Muscle of leg (tissue), 11 donors: ENCODE results near the gene SRC. TPM values are rescaled to one million over a fixed set of nuclear protein-coding genes. Genes with fewer than 3 reads are reported as not detected.

Source experiments
- DNase-seq: peaks from one replicate; pipeline ENCODE4 v3.0.0; 2013
- H3K27ac ChIP-seq: one replicate; pipeline ENCODE4 v1.5.1; 2013; ENCODE audit warnings: mild to moderate bottlenecking, low read length, control low read depth
- H3K27me3 ChIP-seq: one replicate; pipeline ENCODE4 v1.6.1; 2013; ENCODE audit warnings: low read length; ENCODE audit not compliant: control insufficient read depth, insufficient read depth
- H3K36me3 ChIP-seq: one replicate; pipeline ENCODE4 v1.6.1; 2013; ENCODE audit warnings: low read length; ENCODE audit not compliant: control insufficient read depth, insufficient read depth
- H3K4me1 ChIP-seq: one replicate; pipeline ENCODE4 v1.6.1; 2013; ENCODE audit warnings: low read length; ENCODE audit not compliant: control insufficient read depth, insufficient read depth
- H3K4me3 ChIP-seq: one replicate; pipeline ENCODE4 v1.5.1; 2013; ENCODE audit warnings: low read length, control low read depth
- H3K9me3 ChIP-seq: replicated peaks from 2 replicates; pipeline ENCODE4 v1.6.1; 2013; ENCODE audit warnings: low read depth, low read length; ENCODE audit not compliant: control insufficient read depth
- WGBS: methylation state at CpG from one replicate; pipeline ENCODE4 v1.1.5; 2013; ENCODE audit warnings: missing lambda C conversion rate; ENCODE audit not compliant: insufficient coverage; 5-methylcytosine and 5-hydroxymethylcytosine counted together
- polyA plus RNA-seq, 8 donors: library from polyadenylated mRNA; unstranded; fragments of 120-200 nt; gene quantifications; one replicate each; pipeline versions ENCODE4 v1.2.1 to v1.2.3, GENCODE V29; 2013; ENCODE audit warnings: inconsistent platforms in 1 of 8, low replicate concordance in 1 of 8; ENCODE audit not compliant: insufficient read length in 8 of 8, insufficient read depth in 1 of 8
- total RNA-seq: library from RNA; stranded (reverse); fragments of 120-200 nt; gene quantifications from one replicate; pipeline ENCODE4 v1.2.4, GENCODE V29; 2013

SRC gene
- total and polyA plus RNA-seq, 9 donors = 8.6 to 25.4 (median 16.6) TPM

DNA sequence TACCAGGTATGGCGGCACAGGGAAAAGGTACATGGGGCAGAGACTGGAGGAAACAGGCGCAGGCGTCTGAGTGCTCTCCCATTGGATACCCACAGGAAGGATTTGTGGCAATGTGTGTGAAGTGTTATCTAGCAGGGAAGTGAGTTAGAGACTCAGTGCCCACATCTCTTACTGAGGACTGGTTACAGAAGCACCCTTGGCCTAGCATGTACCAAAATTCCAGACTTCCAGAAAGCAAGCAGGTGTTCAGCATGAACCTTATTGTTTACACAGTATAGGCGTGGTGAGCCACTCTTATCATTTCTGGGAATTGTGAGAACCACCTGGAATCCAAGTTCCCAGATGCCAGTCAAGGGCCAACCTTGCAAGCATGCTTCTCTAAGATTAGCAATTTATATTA is 42.3 kb upstream of the SRC start:
- 88% methylated on average over 2 of the region's 4 CpGs for WGBS
- peaks cover 60% of the 10 kb centered on the region for H3K36me3 ChIP-seq
- H3K4me1 ChIP-seq = peaks cover 5% of the 10 kb centered on the region
- DNase-seq = no peak
- no peak overlapping the region for H3K4me3 ChIP-seq
- H3K9me3 ChIP-seq = no peaks in the 10 kb centered on the region
- H3K27ac ChIP-seq = no peak overlapping the region
- H3K27me3 ChIP-seq = no peaks in the 10 kb centered on the region

DNA sequence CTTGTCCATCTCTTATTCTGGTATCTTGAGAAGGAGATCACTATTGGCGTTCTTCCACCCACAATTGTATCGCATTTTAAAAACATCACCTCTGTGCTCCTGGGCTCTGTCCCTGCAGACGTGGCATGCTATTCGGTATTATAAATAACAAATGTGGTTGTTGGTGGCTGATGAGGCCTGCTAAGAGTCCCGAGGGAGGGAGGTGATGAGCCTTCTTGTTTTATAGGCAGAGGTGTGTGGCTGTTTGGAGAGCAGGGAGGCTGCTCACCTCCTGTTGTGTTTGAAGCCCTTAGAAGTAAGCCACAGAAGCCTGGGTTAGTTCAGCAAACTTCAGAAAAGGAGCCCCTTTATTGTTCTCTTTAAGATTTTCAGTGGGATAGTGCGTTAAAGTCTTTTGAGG is 40.9 kb upstream of the SRC start:
- WGBS = 13% methylated on average over 1 of the region's 6 CpGs
- peaks cover 56% of the 10 kb centered on the region for H3K36me3 ChIP-seq

DNA sequence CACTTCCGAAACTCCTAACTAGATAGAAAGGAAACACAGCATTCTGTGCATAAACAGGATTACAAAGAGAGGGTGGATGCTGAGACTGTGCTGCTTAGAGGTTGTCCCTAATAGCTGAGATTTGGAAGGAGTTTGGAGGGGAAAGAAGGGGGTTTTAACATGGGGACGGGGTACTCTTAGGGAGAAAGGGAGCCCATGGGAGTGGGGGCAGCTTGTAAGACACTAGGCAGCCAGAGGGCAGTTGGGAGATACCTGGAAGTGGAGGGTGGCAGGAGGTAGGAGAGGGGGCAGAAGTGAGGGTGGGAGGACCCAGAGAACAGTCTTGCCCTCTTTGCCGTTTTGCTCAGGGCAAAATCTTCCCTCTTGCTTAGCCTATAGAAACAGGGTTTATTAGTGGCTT is 40.1 kb upstream of the SRC start:
- DNase-seq = no peak
- Histone ChIP-seq H3K4me1 (peaks cover 5% of the 10 kb centered on the region), H3K9me3 (no peaks in the 10 kb centered on the region), H3K4me3 (no peak overlapping the region), H3K27me3 (no peaks in the 10 kb centered on the region), H3K36me3 (peaks cover 60% of the 10 kb centered on the region), H3K27ac (no peak overlapping the region)
- WGBS = 51% methylated on average over 2 of the region's 3 CpGs

More for the DNA sequence above, 40.9 kb upstream of the SRC start:
- Histone ChIP-seq H3K4me1 (peaks cover 5% of the 10 kb centered on the region), H3K27me3 (no peaks in the 10 kb centered on the region), H3K4me3 (no peak overlapping the region), H3K27ac (no peak overlapping the region), H3K9me3 (no peaks in the 10 kb centered on the region)
- DNase-seq = no peak

DNA sequence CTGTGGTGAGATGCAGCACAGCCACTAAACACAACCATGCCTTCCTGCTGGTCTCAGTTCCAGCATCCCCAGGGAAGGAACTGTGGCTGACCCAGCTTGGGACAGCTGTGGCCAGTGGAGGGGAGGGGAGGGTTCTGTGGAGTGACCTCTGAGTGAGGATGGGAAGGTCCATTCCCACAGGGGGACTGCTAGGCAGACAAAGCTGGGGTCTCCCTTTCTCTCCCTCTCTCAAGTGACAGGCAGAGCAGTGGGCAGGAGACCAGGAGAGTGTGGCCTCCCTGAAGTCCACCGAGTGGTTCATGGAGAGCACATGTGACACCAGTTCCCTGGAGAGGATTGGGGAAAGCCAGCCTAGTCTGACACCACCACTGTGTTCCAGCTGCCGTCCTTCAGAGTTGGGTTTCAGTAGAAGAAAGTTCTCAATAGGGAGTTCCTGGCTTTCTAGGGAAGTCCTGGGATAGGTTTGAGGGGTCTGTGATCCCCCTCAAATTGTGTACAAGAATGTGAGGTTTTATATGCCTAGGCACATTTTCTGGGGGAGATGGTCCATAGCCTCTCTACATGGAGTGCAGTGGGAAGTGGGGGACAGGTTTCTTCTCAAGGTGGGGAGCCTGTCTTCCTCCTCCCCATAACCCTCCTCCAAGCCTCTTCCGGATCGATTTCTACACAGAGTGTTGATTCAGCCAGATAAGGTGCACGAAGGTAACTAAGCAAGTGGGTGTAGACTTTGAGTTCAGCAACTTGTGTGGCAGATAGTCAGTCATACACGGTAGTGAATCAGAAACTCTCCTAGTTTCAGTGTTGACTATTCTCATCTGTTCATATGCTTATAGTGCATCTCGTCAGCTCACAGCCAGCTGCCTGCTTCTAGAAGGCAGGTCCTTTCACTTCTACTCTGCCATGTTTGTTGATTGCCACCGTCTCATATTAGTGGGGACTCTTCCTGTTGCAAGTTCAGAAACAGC is 37.6 kb upstream of the SRC start:
- peak overlapping the region; percentile 14 for H3K27ac ChIP-seq
- no peak for DNase-seq
- H3K4me1 ChIP-seq = peaks cover 8% of the 10 kb centered on the region
- H3K36me3 ChIP-seq = peaks cover 45% of the 10 kb centered on the region
- H3K4me3 ChIP-seq = no peak overlapping the region
- H3K9me3 ChIP-seq = no peaks in the 10 kb centered on the region
- no peaks in the 10 kb centered on the region for H3K27me3 ChIP-seq
- 78% methylated on average over 5 of the region's 8 CpGs for WGBS

DNA sequence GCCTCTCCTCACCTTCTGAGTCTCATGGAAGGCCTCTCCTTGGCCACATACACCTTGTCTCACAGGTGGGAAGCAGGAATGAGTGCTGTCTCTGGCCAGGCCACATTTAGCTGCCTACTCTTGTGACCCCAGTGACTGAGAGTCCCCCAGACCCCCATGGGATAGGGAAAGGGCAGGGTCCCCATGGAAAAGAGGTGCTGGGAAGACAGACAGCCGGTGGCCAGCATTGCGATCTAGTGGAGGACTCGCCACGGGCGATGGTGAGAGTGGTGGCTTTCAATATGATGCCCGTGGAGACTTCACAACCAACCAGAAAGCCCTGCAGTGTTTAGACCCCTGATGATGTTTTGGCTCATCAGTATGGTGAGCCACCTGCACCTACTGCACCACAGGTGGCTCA is 36.6 kb upstream of the SRC start:
- H3K4me3 ChIP-seq = no peak overlapping the region
- DNase-seq = no peak
- no peak overlapping the region for H3K27ac ChIP-seq
- peaks cover 15% of the 10 kb centered on the region for H3K4me1 ChIP-seq
- no peaks in the 10 kb centered on the region for H3K27me3 ChIP-seq
- H3K36me3 ChIP-seq = peaks cover 40% of the 10 kb centered on the region
- no peaks in the 10 kb centered on the region for H3K9me3 ChIP-seq
- 97% methylated on average over 6 of the region's 6 CpGs for WGBS

DNA sequence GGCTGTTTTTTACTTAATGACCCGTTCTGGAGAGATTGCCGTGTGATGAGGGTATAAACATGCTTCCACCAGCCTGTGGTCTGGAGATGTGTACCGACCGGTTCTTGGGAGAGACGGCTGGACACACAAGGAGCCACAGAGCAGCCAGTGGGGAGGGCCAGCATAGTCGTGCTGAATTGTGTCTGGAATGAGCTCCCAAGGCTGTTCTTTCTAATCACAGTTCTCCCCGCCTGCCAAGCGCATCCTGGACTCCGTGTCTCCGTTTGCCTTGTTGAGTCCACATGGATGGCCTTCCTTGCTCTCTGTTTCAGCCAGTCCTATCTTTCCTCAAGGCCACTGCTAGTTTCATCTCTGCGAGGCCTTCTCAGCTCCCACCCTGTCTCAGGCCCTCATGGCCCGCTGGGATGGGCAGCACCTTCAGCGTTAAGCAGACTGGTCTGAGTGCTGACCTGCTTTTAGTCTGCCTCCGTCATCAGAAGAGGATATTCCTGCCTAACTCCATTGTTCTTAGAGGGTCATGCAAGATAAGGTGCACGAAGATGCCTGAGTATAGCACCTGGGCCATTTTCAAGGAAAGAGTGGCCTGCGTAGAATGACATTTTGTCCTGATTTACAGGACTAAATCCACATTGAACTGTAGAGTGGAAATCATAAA is 35.9 kb upstream of the SRC start:
- Histone ChIP-seq H3K27me3 (no peaks in the 10 kb centered on the region), H3K4me1 (peaks cover 22% of the 10 kb centered on the region), H3K27ac (no peak overlapping the region), H3K36me3 (peaks cover 42% of the 10 kb centered on the region), H3K9me3 (no peaks in the 10 kb centered on the region), H3K4me3 (no peak overlapping the region)
- 56% methylated on average over 15 of the region's 16 CpGs for WGBS
- DNase-seq = no peak

DNA sequence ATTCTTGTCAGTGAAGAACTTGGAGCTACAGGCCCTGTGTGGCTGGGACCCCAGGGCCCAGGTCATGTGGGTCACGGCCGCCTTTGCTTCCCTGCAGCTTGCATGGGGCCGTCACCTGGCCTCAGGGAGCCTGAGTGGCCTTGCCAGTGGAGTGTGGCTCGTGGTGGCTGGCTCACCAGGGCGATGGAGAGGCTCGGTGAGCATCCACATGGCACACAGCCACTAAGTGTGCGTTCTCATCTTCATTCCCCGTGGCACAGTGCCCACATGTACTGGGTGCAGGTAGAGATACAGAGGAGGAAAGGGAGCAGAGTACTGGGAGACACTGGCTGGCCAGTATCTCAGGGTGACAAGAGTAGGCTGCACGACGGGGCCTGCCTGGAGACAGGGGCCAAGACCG is 35.0 kb upstream of the SRC start:
- DNase-seq = no peak
- Histone ChIP-seq H3K4me3 (no peak overlapping the region), H3K9me3 (no peaks in the 10 kb centered on the region), H3K27me3 (no peaks in the 10 kb centered on the region), H3K4me1 (peaks cover 31% of the 10 kb centered on the region), H3K27ac (no peak overlapping the region), H3K36me3 (peaks cover 51% of the 10 kb centered on the region)
- 88% methylated on average over 11 of the region's 11 CpGs for WGBS

DNA sequence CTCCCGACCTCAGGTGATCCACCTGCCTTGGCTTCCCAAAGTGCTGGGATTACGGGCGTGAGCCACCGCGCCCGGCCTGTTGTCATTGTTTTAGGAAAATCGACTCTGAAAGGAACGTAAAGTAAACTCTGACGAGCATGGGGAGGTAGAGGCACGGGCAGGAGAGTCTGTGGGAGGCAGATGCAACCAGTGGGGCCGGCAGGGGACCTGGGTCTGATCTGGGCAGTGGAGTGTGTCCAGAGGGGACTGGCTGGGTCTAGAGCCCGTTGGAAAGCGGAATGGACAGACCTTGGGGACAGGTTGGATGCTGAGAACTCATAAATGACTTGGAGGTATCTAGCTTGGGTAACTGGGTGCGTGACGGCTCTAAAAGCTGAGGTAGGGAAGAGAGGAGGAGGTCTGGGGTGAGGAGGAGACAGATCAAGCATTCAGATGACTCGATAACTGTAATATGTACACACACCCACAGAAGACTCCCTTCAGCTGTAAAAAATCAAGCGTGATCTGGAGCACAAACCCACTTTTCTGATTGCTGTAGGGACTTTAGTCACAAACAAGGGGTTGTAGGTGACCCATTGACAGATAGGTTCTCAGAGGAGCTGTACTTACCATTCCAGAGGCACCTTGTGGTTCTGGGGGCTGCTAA is 34.1 kb upstream of the SRC start:
- no peaks in the 10 kb centered on the region for H3K27me3 ChIP-seq
- H3K27ac ChIP-seq = no peak overlapping the region
- peaks cover 54% of the 10 kb centered on the region for H3K36me3 ChIP-seq
- H3K4me1 ChIP-seq = peaks cover 31% of the 10 kb centered on the region
- no peak for DNase-seq
- no peak overlapping the region for H3K4me3 ChIP-seq
- no peaks in the 10 kb centered on the region for H3K9me3 ChIP-seq
- 94% methylated on average over 13 of the region's 17 CpGs for WGBS

DNA sequence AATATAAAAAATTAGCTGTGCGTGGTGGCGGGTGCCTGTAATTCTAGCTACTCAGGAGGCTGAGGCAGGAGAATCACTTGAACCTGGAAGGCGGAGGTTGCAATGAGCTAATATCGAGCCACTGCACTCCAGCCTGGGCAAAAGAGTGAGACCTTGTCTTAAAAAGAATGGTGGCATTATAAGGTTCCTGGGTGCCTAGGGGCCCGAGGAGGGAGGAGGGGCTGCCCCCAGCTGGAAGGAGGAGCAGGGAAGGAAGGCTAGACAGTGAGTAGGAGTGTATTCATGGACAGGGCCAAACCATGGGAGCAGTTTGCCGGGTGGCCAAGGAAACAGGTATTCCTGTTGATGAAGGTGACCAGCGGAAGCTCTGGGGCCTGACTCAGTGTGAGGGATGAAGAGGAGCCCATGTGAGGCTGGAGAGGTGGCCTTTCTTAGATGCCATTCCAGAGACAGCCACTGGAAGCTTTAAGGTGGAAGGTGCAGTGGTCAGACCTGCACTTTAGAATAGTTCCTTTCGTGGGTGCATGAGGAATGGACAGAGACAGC is 32.3 kb upstream of the SRC start:
- WGBS = 85% methylated on average over 8 of the region's 8 CpGs
- H3K27ac ChIP-seq = no peak overlapping the region
- H3K4me1 ChIP-seq = peaks cover 25% of the 10 kb centered on the region
- no peaks in the 10 kb centered on the region for H3K9me3 ChIP-seq
- H3K36me3 ChIP-seq = peaks cover 60% of the 10 kb centered on the region
- no peak for DNase-seq
- no peak overlapping the region for H3K4me3 ChIP-seq
- H3K27me3 ChIP-seq = no peaks in the 10 kb centered on the region

DNA sequence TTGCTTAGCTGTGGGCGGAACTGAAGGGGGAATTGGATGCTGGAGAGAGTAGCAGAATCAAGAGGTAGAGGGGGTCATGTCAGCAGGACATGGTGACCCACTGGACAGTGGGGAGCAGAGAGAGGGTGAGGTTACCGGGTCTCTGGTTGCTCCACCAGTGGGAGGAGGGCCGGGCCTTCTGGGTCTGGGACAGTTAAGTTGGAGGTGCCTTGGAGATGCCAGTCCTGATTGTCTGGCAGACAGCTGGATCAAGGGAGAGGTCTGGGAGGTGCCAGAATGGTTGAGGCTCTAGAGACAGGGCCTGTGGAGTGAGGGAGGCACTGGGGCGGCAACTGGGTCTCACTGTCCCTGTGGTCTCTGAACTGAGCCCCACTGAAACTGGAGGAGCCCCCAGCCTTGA is 31.8 kb upstream of the SRC start:
- Histone ChIP-seq H3K9me3 (no peaks in the 10 kb centered on the region), H3K4me3 (no peak overlapping the region), H3K27me3 (no peaks in the 10 kb centered on the region), H3K36me3 (peaks cover 57% of the 10 kb centered on the region), H3K27ac (no peak overlapping the region), H3K4me1 (peaks cover 25% of the 10 kb centered on the region)
- DNase-seq = no peak
- 86% methylated on average over 4 of the region's 4 CpGs for WGBS
